Measurements from ENCODE around the gene CST4. TPM values are rescaled to one million over a fixed set of nuclear protein-coding genes. Genes with fewer than 3 reads are reported as not detected.
"Not testable (repeated sequence)": the region's sequence is repeated elsewhere in the genome, so short reads cannot be mapped to it uniquely, and the experiment has no call there.

The CST4 gene
- total RNA-seq, 2 donors from 2014 or later: not detected

GRCh38 chr20:23697947-23698346 is 9.1 kb upstream of the CST4 start:
- H3K4me3 Mint-ChIP-seq: no peak overlapping the region
- no peaks in the 10 kb centered on the region for H3K4me1 Mint-ChIP-seq
- H3K9me3 Mint-ChIP-seq: no peaks in the 10 kb centered on the region
- ATAC-seq (replicated peaks): no peak
- peaks cover 10% of the 10 kb centered on the region for H3K27me3 Mint-ChIP-seq
- H3K27ac Mint-ChIP-seq: no peak overlapping the region
- no peaks in the 10 kb centered on the region for H3K36me3 Mint-ChIP-seq (ENCODE audit: low read depth)

GRCh38 chr20:23695068-23695395 is 6.2 kb upstream of the CST4 start:
- ATAC-seq (replicated peaks); H3K27ac Mint-ChIP-seq; H3K4me1 Mint-ChIP-seq; H3K4me3 Mint-ChIP-seq; H3K27me3 Mint-ChIP-seq; H3K9me3 Mint-ChIP-seq; H3K36me3 Mint-ChIP-seq (ENCODE audit: low read depth): not testable (repeated sequence)

GRCh38 chr20:23694178-23695067 is 5.6 kb upstream of the CST4 start:
- not testable (repeated sequence) for H3K4me1 Mint-ChIP-seq; H3K36me3 Mint-ChIP-seq (ENCODE audit: low read depth); H3K27ac Mint-ChIP-seq; H3K27me3 Mint-ChIP-seq; H3K9me3 Mint-ChIP-seq; H3K4me3 Mint-ChIP-seq; ATAC-seq (replicated peaks)

GRCh38 chr20:23692725-23693619 is 4.1 kb upstream of the CST4 start:
- H3K4me3 Mint-ChIP-seq; H3K4me1 Mint-ChIP-seq; ATAC-seq (replicated peaks); H3K27ac Mint-ChIP-seq; H3K9me3 Mint-ChIP-seq; H3K27me3 Mint-ChIP-seq; H3K36me3 Mint-ChIP-seq (ENCODE audit: low read depth): not testable (repeated sequence)

- no peaks in the 10 kb centered on the region for H3K9me3 Mint-ChIP-seq
- H3K4me1 Mint-ChIP-seq: no peaks in the 10 kb centered on the region
- no peak overlapping the region for H3K27ac Mint-ChIP-seq
- H3K4me3 Mint-ChIP-seq: no peak overlapping the region
- H3K27me3 Mint-ChIP-seq: peaks cover 5% of the 10 kb centered on the region
- no peak for ATAC-seq (replicated peaks)
- H3K36me3 Mint-ChIP-seq (ENCODE audit: low read depth): no peaks in the 10 kb centered on the region
Observed at GRCh38 chr20:23691675-23692074, 2.8 kb upstream of the CST4 start.

GRCh38 chr20:23690581-23690980 is 1.7 kb upstream of the CST4 start:
- no peak for ATAC-seq (replicated peaks)
- Mint-ChIP-seq H3K9me3 (no peaks in the 10 kb centered on the region), H3K27ac (no peak overlapping the region), H3K4me1 (no peaks in the 10 kb centered on the region), H3K27me3 (peaks cover 5% of the 10 kb centered on the region), H3K36me3 (ENCODE audit: low read depth) (no peaks in the 10 kb centered on the region), H3K4me3 (no peak overlapping the region)

- no peaks in the 10 kb centered on the region for H3K36me3 Mint-ChIP-seq (ENCODE audit: low read depth)
- ATAC-seq (replicated peaks): no peak
- H3K27me3 Mint-ChIP-seq: peaks cover 5% of the 10 kb centered on the region
- no peak overlapping the region for H3K27ac Mint-ChIP-seq
- no peaks in the 10 kb centered on the region for H3K9me3 Mint-ChIP-seq
- H3K4me1 Mint-ChIP-seq: no peaks in the 10 kb centered on the region
- H3K4me3 Mint-ChIP-seq: no peak overlapping the region
Observed at GRCh38 chr20:23689399-23689690, 507 bp upstream of the CST4 start.

GRCh38 chr20:23687986-23688385 is 852 bp downstream of the CST4 start:
- Mint-ChIP-seq H3K9me3 (no peaks in the 10 kb centered on the region), H3K27ac (no peak overlapping the region), H3K4me3 (no peak overlapping the region), H3K4me1 (no peaks in the 10 kb centered on the region), H3K27me3 (peaks cover 7% of the 10 kb centered on the region), H3K36me3 (ENCODE audit: low read depth) (no peaks in the 10 kb centered on the region)
- ATAC-seq (replicated peaks): no peak

- Mint-ChIP-seq H3K4me1 (no peaks in the 10 kb centered on the region), H3K27me3 (peaks cover 7% of the 10 kb centered on the region), H3K9me3 (no peaks in the 10 kb centered on the region), H3K27ac (no peak overlapping the region), H3K4me3 (no peak overlapping the region), H3K36me3 (ENCODE audit: low read depth) (no peaks in the 10 kb centered on the region)
- ATAC-seq (replicated peaks): no peak
Observed at GRCh38 chr20:23686046-23686750, 2.6 kb downstream of the CST4 start.

GRCh38 chr20:23685529-23685896 is 3.3 kb downstream of the CST4 start:
- not testable (repeated sequence) for H3K9me3 Mint-ChIP-seq; H3K36me3 Mint-ChIP-seq (ENCODE audit: low read depth); H3K4me3 Mint-ChIP-seq; ATAC-seq (replicated peaks); H3K4me1 Mint-ChIP-seq; H3K27ac Mint-ChIP-seq
- H3K27me3 Mint-ChIP-seq: peaks cover 11% of the 10 kb centered on the region

GRCh38 chr20:23684261-23684660 is 4.6 kb downstream of the CST4 start:
- Mint-ChIP-seq H3K36me3 (ENCODE audit: low read depth) (no peaks in the 10 kb centered on the region), H3K9me3 (no peaks in the 10 kb centered on the region), H3K27me3 (peaks cover 16% of the 10 kb centered on the region), H3K4me1 (no peaks in the 10 kb centered on the region), H3K4me3 (no peak overlapping the region), H3K27ac (no peak overlapping the region)
- ATAC-seq (replicated peaks): no peak

- Mint-ChIP-seq H3K27ac (no peak overlapping the region), H3K27me3 (peaks cover 19% of the 10 kb centered on the region), H3K4me1 (no peaks in the 10 kb centered on the region), H3K36me3 (ENCODE audit: low read depth) (no peaks in the 10 kb centered on the region), H3K9me3 (no peaks in the 10 kb centered on the region), H3K4me3 (no peak overlapping the region)
- ATAC-seq (replicated peaks): no peak
Observed at GRCh38 chr20:23683807-23684206, 5.0 kb downstream of the CST4 start.

GRCh38 chr20:23683281-23683680 is 5.6 kb downstream of the CST4 start:
- peaks cover 21% of the 10 kb centered on the region for H3K27me3 Mint-ChIP-seq
- H3K4me1 Mint-ChIP-seq: no peaks in the 10 kb centered on the region
- no peak for ATAC-seq (replicated peaks)
- H3K4me3 Mint-ChIP-seq: no peak overlapping the region
- no peaks in the 10 kb centered on the region for H3K36me3 Mint-ChIP-seq (ENCODE audit: low read depth)
- H3K27ac Mint-ChIP-seq: no peak overlapping the region
- no peaks in the 10 kb centered on the region for H3K9me3 Mint-ChIP-seq

- ATAC-seq (replicated peaks): no peak
- Mint-ChIP-seq H3K27ac (no peak overlapping the region), H3K4me3 (no peak overlapping the region), H3K4me1 (no peaks in the 10 kb centered on the region), H3K36me3 (ENCODE audit: low read depth) (no peaks in the 10 kb centered on the region), H3K27me3 (peaks cover 17% of the 10 kb centered on the region), H3K9me3 (no peaks in the 10 kb centered on the region)
Observed at GRCh38 chr20:23680146-23680545, 8.7 kb downstream of the CST4 start.

Data from activated T-helper 17 cell treated with anti-CD3 and anti-CD28 coated beads, Interleukin-2, amount 50 U/mL, for 72 hours (primary cell).